ENCODE measurements around the gene ALK.

Gene ALK

DNA sequence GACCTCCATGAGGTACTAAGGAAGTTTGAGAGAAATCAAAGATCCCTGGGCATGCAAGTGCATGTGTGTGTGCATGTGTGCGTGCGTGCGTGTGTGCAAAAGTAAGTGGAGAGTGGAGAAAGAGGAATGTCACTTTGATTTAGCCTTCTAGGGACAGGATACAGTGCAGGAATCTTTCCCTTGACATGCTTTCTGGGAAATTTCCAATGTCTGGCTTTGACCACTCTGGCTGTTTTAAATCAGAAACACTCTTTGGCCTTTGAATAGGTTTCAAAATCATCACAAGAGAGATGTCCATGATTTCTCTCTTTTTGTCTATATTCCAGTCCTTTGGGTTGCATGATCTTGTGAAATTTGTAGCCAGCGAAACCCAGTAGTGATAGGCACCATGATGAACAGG lies 162.0 kb downstream of the ALK start:
- Histone ChIP-seq H3K4me2 (ENCODE audit: low read depth, low read length) (no peak overlapping the region), H3K9me2 (replicated peaks; ENCODE audit: insufficient read depth, low read length) (no peaks in the 10 kb centered on the region), H3F3A (ENCODE audit: insufficient read depth, low read length) (no peaks in the 10 kb centered on the region), H3K36me3 (replicated peaks; ENCODE audit: insufficient read depth, low read length) (no peaks in the 10 kb centered on the region), H4K20me1 (ENCODE audit: insufficient read depth, low read length) (no peaks in the 10 kb centered on the region), H3K79me2 (ENCODE audit: low read length) (no peaks in the 10 kb centered on the region), H3K4me1 (ENCODE audit: low read length) (no peaks in the 10 kb centered on the region), H2AFZ (ENCODE audit: low read length) (no peak overlapping the region), H3K4me3 (ENCODE audit: low read length) (no peak overlapping the region), H3K27ac (ENCODE audit: low read length) (no peak overlapping the region), H3K9me3 (replicated peaks; ENCODE audit: insufficient read depth, low read length) (no peaks in the 10 kb centered on the region), H3K27me3 (replicated peaks; ENCODE audit: insufficient read depth, low read length) (no peaks in the 10 kb centered on the region), H3K9ac (ENCODE audit: low read length) (no peak overlapping the region)
- TF ChIP-seq EZH2phosphoT487 (IDR thresholded peaks at IDR 0.05; ENCODE audit: low read length) (no peak), EZH2 (optimal IDR thresholded peaks at IDR 0.05; ENCODE audit: low read depth, low read length) (no peak)
- TF ChIP-seq, protein P1, sequence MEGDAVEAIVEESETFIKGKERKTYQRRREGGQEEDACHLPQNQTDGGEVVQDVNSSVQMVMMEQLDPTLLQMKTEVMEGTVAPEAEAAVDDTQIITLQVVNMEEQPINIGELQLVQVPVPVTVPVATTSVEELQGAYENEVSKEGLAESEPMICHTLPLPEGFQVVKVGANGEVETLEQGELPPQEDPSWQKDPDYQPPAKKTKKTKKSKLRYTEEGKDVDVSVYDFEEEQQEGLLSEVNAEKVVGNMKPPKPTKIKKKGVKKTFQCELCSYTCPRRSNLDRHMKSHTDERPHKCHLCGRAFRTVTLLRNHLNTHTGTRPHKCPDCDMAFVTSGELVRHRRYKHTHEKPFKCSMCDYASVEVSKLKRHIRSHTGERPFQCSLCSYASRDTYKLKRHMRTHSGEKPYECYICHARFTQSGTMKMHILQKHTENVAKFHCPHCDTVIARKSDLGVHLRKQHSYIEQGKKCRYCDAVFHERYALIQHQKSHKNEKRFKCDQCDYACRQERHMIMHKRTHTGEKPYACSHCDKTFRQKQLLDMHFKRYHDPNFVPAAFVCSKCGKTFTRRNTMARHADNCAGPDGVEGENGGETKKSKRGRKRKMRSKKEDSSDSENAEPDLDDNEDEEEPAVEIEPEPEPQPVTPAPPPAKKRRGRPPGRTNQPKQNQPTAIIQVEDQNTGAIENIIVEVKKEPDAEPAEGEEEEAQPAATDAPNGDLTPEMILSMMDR (IDR thresholded peaks at IDR 0.05; ENCODE audit: low read length), result no peak
- no peak for DNase-seq

DNA sequence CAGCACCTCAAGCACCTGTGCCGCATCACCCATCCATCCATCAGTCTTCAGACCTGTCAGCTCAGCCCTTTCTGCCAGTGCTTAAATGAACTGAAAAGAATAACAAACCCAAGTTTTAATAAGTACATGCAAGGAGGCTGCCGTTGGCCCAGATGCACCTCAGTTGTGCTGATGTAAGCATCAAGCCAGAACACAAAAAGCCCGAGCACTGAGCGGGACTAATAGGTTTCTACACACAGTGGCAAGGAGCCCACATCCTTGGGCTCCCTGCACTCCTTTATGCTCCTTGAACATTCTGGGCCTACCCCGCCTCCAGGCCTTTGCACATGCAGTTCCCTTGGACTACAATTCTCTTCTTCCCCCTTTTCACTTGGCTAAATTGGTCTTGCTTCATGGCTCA lies 165.6 kb downstream of the ALK start:
- H3K4me1 ChIP-seq (ENCODE audit: low read length), result no peaks in the 10 kb centered on the region
- TF ChIP-seq, protein P1 (IDR thresholded peaks at IDR 0.05; ENCODE audit: low read length), result no peak
- TF ChIP-seq EZH2 (optimal IDR thresholded peaks at IDR 0.05; ENCODE audit: low read depth, low read length), result no peak
- TF ChIP-seq EZH2phosphoT487 (IDR thresholded peaks at IDR 0.05; ENCODE audit: low read length), result no peak
- H3K36me3 ChIP-seq (replicated peaks; ENCODE audit: insufficient read depth, low read length), result no peaks in the 10 kb centered on the region
- H3K9me2 ChIP-seq (replicated peaks; ENCODE audit: insufficient read depth, low read length), result no peaks in the 10 kb centered on the region
- no peak overlapping the region for H3K4me3 ChIP-seq (ENCODE audit: low read length)
- no peaks in the 10 kb centered on the region for H3K9me3 ChIP-seq (replicated peaks; ENCODE audit: insufficient read depth, low read length)
- H3K79me2 ChIP-seq (ENCODE audit: low read length), result no peaks in the 10 kb centered on the region
- no peak overlapping the region for H2AFZ ChIP-seq (ENCODE audit: low read length)
- H3K9ac ChIP-seq (ENCODE audit: low read length), result no peak overlapping the region
- H4K20me1 ChIP-seq (ENCODE audit: insufficient read depth, low read length), result no peaks in the 10 kb centered on the region
- no peak for DNase-seq
- H3F3A ChIP-seq (ENCODE audit: insufficient read depth, low read length), result no peaks in the 10 kb centered on the region
- H3K4me2 ChIP-seq (ENCODE audit: low read depth, low read length), result no peak overlapping the region
- H3K27me3 ChIP-seq (replicated peaks; ENCODE audit: insufficient read depth, low read length), result no peaks in the 10 kb centered on the region
- no peak overlapping the region for H3K27ac ChIP-seq (ENCODE audit: low read length)

DNA sequence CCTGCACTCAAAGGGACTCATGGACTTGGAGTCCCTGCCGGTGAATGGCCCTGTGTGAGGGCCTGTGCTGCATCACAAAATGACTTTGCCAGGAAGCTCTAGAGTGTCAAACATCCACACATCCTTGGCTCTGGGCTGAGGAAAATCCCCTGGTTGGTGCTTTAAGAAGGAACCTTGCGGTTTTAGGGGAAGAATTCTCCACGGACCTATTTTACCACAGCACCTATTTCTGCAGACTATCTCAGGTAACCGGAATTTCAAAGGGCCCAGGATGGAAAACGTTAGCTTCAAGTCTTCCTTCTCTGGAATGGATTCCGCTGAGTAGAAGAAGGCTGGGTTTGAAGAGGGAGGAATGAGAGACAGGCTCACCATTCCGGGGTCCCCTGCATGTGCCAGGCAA lies 166.2 kb downstream of the ALK start:
- no peaks in the 10 kb centered on the region for H3K9me2 ChIP-seq (replicated peaks; ENCODE audit: insufficient read depth, low read length)
- no peak overlapping the region for H3K4me3 ChIP-seq (ENCODE audit: low read length)
- H3K9ac ChIP-seq (ENCODE audit: low read length), result no peak overlapping the region
- no peak overlapping the region for H3K4me2 ChIP-seq (ENCODE audit: low read depth, low read length)
- H3K79me2 ChIP-seq (ENCODE audit: low read length), result no peaks in the 10 kb centered on the region
- no peaks in the 10 kb centered on the region for H4K20me1 ChIP-seq (ENCODE audit: insufficient read depth, low read length)
- no peak overlapping the region for H3K27ac ChIP-seq (ENCODE audit: low read length)
- H3K4me1 ChIP-seq (ENCODE audit: low read length), result no peaks in the 10 kb centered on the region
- TF ChIP-seq, protein P1 (IDR thresholded peaks at IDR 0.05; ENCODE audit: low read length), result no peak
- H3K9me3 ChIP-seq (replicated peaks; ENCODE audit: insufficient read depth, low read length), result no peaks in the 10 kb centered on the region
- H3F3A ChIP-seq (ENCODE audit: insufficient read depth, low read length), result no peaks in the 10 kb centered on the region
- H2AFZ ChIP-seq (ENCODE audit: low read length), result no peak overlapping the region
- H3K27me3 ChIP-seq (replicated peaks; ENCODE audit: insufficient read depth, low read length), result no peaks in the 10 kb centered on the region
- H3K36me3 ChIP-seq (replicated peaks; ENCODE audit: insufficient read depth, low read length), result no peaks in the 10 kb centered on the region
- DNase-seq, result no peak
